MM.1S (cell line): ENCODE data around the gene PADI2.

Experiments used
- CTCF ChIP-seq: fragments of 300-600 bp; sonication (generic); IDR thresholded peaks from 2 replicates; pipeline ENCODE4 v1.5.1; 2016; ENCODE audit warnings: antibody characterized with exemption, low read length, mixed read lengths
- EZH2 ChIP-seq: fragments of 300-600 bp; sonication (generic); optimal IDR thresholded peaks from 2 replicates; pipeline ENCODE3; 2017; ENCODE audit warnings: low read depth, mild to moderate bottlenecking, antibody characterized with exemption, low read length, mixed read lengths

GRCh38 chr1:17145648-17146047 lies 26.4 kb upstream of the PADI2 start:
- TF ChIP-seq CTCF (no peak), EZH2 (no peak)
